CD4-positive, alpha-beta T cell treated with Interleukin-1 beta for 1 hour (primary cell): ENCODE results near the gene C9orf43.
"Not testable (repeated sequence)": the region's sequence is repeated elsewhere in the genome, so short reads cannot be mapped to it uniquely, and the experiment has no call there.

ENCODE experiments used
- DNase-seq, 2 donors: peaks; one replicate each; pipeline ENCODE4 v3.0.0-alpha.2; 2020 to 2022

The C9orf43 gene

GRCh38 chr9:113381909-113382411, 28.6 kb upstream of the C9orf43 start:
- DNase-seq, result no peak

GRCh38 chr9:113386571-113387393, 23.8 kb upstream of the C9orf43 start:
- DNase-seq, result no peak

GRCh38 chr9:113387560-113388230, 22.9 kb upstream of the C9orf43 start:
- no peak for DNase-seq

- no peak for DNase-seq
Measured at GRCh38 chr9:113388833-113389232, 21.7 kb upstream of the C9orf43 start.

GRCh38 chr9:113389451-113389850, 21.1 kb upstream of the C9orf43 start:
- no peak for DNase-seq

- no peak for DNase-seq
Measured at GRCh38 chr9:113390192-113390960, 20.2 kb upstream of the C9orf43 start.

- DNase-seq, result no peak
Measured at GRCh38 chr9:113391917-113392316, 18.6 kb upstream of the C9orf43 start.

GRCh38 chr9:113393281-113393680, 17.3 kb upstream of the C9orf43 start:
- DNase-seq, result no peak

GRCh38 chr9:113395000-113395861, 15.3 kb upstream of the C9orf43 start:
- no peak for DNase-seq

- no peak for DNase-seq
Measured at GRCh38 chr9:113397203-113397631, 13.3 kb upstream of the C9orf43 start.

GRCh38 chr9:113398796-113399195, 11.8 kb upstream of the C9orf43 start:
- no peak for DNase-seq

GRCh38 chr9:113399646-113400200, 10.8 kb upstream of the C9orf43 start:
- no peak for DNase-seq

- peak; percentile 99 for DNase-seq
Measured at GRCh38 chr9:113401027-113401792, 9.3 kb upstream of the C9orf43 start, which contains the start of gene ALAD. Gene ALAD, minus strand, starts transcription at chr9:113401284. Its CDS starts 7,725 bp downstream, at chr9:113393559.

- DNase-seq, result no peak
Measured at GRCh38 chr9:113403646-113404045, 6.9 kb upstream of the C9orf43 start.

- DNase-seq, result not testable (repeated sequence)
Measured at GRCh38 chr9:113406353-113406752, 4.2 kb upstream of the C9orf43 start.

GRCh38 chr9:113406873-113407511, 3.6 kb upstream of the C9orf43 start:
- DNase-seq, result peak; percentile 70 to 72

- no peak for DNase-seq
Measured at GRCh38 chr9:113409481-113409880, 1.1 kb upstream of the C9orf43 start.

GRCh38 chr9:113409883-113410206, 702 bp upstream of the C9orf43 start:
- no peak for DNase-seq

GRCh38 chr9:113416149-113416721, 5.7 kb downstream of the C9orf43 start:
- DNase-seq, result peak in 1 of 2 donors; percentile 29

GRCh38 chr9:113417370-113417769, 6.8 kb downstream of the C9orf43 start:
- no peak for DNase-seq
